Measurements from ENCODE around the gene KRT7. TPM values are rescaled to one million over a fixed set of nuclear protein-coding genes. Genes with fewer than 3 reads are reported as not detected.

The KRT7 gene
- total RNA-seq, 1 experiment from 2014 or later: 3,783 TPM

GRCh38 chr12:52262286-52262685, 29.2 kb downstream of the KRT7 start:
- Histone ChIP-seq H3K9me3 (ENCODE audit: insufficient read depth, low read depth) (no peaks in the 10 kb centered on the region), H3K4me2 (no peak overlapping the region), H3F3A (ENCODE audit: insufficient read depth, low read depth) (no peaks in the 10 kb centered on the region), H4K20me1 (ENCODE audit: insufficient read depth) (no peaks in the 10 kb centered on the region), H3K36me3 (ENCODE audit: low read depth) (no peaks in the 10 kb centered on the region), H3K27me3 (ENCODE audit: insufficient read depth, low read depth) (no peaks in the 10 kb centered on the region), H3K27ac (no peak overlapping the region), H3K4me1 (replicated peaks; ENCODE audit: insufficient read depth) (0 out of 2 replicates have a peak, but pooled peaks cover 8% of the 10 kb centered on the region), H2AFZ (no peak overlapping the region), H3K4me3 (no peak overlapping the region), H3K79me2 (ENCODE audit: low read depth) (no peaks in the 10 kb centered on the region), H3K9me2 (ENCODE audit: insufficient read depth) (no peaks in the 10 kb centered on the region)
- ChIA-PET POLR2A (ENCODE audit: unreplicated experiment) (interaction anchor here (0.7 kb wide), 1 partner anchor 25 kb away, joined by 4 read pairs; no protein-coding TSS in a partner anchor), CTCF (no interaction called here)
- DNase-seq: no peak
- no peak for TF ChIP-seq EZH2 (IDR thresholded peaks at IDR 0.05; ENCODE audit: low read depth)
- no peak for TF ChIP-seq CTCF (conservative IDR thresholded peaks at IDR 0.05)
- intact Hi-C loops (cut with micrococcal nuclease; ENCODE audit: unreplicated experiment): no loop called here
- BruUV-seq (replicated peaks): no TSS peak

GRCh38 chr12:52263761-52264434, 30.9 kb downstream of the KRT7 start:
- Histone ChIP-seq H4K20me1 (ENCODE audit: insufficient read depth) (no peaks in the 10 kb centered on the region), H2AFZ (no peak overlapping the region), H3K4me3 (no peak overlapping the region), H3F3A (ENCODE audit: insufficient read depth, low read depth) (no peaks in the 10 kb centered on the region), H3K4me2 (no peak overlapping the region), H3K27me3 (ENCODE audit: insufficient read depth, low read depth) (no peaks in the 10 kb centered on the region), H3K4me1 (replicated peaks; ENCODE audit: insufficient read depth) (0 out of 2 replicates have a peak, but pooled peaks cover 8% of the 10 kb centered on the region), H3K79me2 (ENCODE audit: low read depth) (no peaks in the 10 kb centered on the region), H3K9me2 (ENCODE audit: insufficient read depth) (no peaks in the 10 kb centered on the region), H3K27ac (no peak overlapping the region), H3K9me3 (ENCODE audit: insufficient read depth, low read depth) (no peaks in the 10 kb centered on the region), H3K36me3 (ENCODE audit: low read depth) (no peaks in the 10 kb centered on the region)
- BruUV-seq (replicated peaks): no TSS peak
- CTCF ChIA-PET: interaction anchor here (0.7 kb wide), 1 partner anchor 535 kb away, joined by 3 read pairs; no protein-coding TSS in a partner anchor
- intact Hi-C loops (cut with micrococcal nuclease; ENCODE audit: unreplicated experiment): no loop called here
- POLR2A ChIA-PET (ENCODE audit: unreplicated experiment): no interaction called here
- DNase-seq: no peak
- TF ChIP-seq CTCF (conservative IDR thresholded peaks at IDR 0.05) (no peak), EZH2 (IDR thresholded peaks at IDR 0.05; ENCODE audit: low read depth) (no peak)

GRCh38 chr12:52264435-52264825, 31.4 kb downstream of the KRT7 start:
- Histone ChIP-seq H3K9me2 (ENCODE audit: insufficient read depth) (no peaks in the 10 kb centered on the region), H3K4me1 (replicated peaks; ENCODE audit: insufficient read depth) (0 out of 2 replicates have a peak, but pooled peaks cover 8% of the 10 kb centered on the region), H3F3A (ENCODE audit: insufficient read depth, low read depth) (no peaks in the 10 kb centered on the region), H3K4me3 (no peak overlapping the region), H2AFZ (no peak overlapping the region), H4K20me1 (ENCODE audit: insufficient read depth) (no peaks in the 10 kb centered on the region), H3K4me2 (no peak overlapping the region), H3K79me2 (ENCODE audit: low read depth) (no peaks in the 10 kb centered on the region), H3K36me3 (ENCODE audit: low read depth) (no peaks in the 10 kb centered on the region), H3K27me3 (ENCODE audit: insufficient read depth, low read depth) (no peaks in the 10 kb centered on the region), H3K27ac (no peak overlapping the region), H3K9me3 (ENCODE audit: insufficient read depth, low read depth) (no peaks in the 10 kb centered on the region)
- no peak for DNase-seq
- ChIA-PET CTCF (interaction anchor here (0.7 kb wide), 1 partner anchor 535 kb away, joined by 3 read pairs; no protein-coding TSS in a partner anchor), POLR2A (ENCODE audit: unreplicated experiment) (no interaction called here)
- BruUV-seq (replicated peaks): no TSS peak
- intact Hi-C loops (cut with micrococcal nuclease; ENCODE audit: unreplicated experiment): no loop called here
- TF ChIP-seq CTCF (conservative IDR thresholded peaks at IDR 0.05): no peak
